HFFc6 (cell line): Measurements from ENCODE around the gene MAPKAP1. TPM values are rescaled to one million over a fixed set of nuclear protein-coding genes. Genes with fewer than 3 reads are reported as not detected.

ENCODE experiments used
- DNase-seq: peaks from one replicate; pipeline ENCODE4 v3.0.0-alpha.2; 2018
- H3K27ac Mint-ChIP-seq: 2 replicates; pipeline ENCODE4 v1.8.0; 2020; ENCODE audit warnings: mild to moderate bottlenecking, mixed read lengths
- H3K27me3 Mint-ChIP-seq: 2 replicates; pipeline ENCODE4 v1.8.0; 2021; ENCODE audit warnings: mild to moderate bottlenecking, moderate library complexity, mixed read lengths; ENCODE audit not compliant: insufficient read depth
- H3K36me3 Mint-ChIP-seq: 2 replicates; pipeline ENCODE4 v1.8.0; 2021; ENCODE audit warnings: low read depth, mixed read lengths
- H3K4me1 Mint-ChIP-seq: 2 replicates; pipeline ENCODE4 v1.8.0; 2020; ENCODE audit warnings: low read depth, mixed read lengths
- H3K4me3 Mint-ChIP-seq: 2 replicates; pipeline ENCODE4 v1.8.0; 2020; ENCODE audit warnings: mild to moderate bottlenecking, moderate library complexity, mixed read lengths
- H3K9me3 Mint-ChIP-seq: 2 replicates; pipeline ENCODE4 v1.8.0; 2020; ENCODE audit warnings: mild to moderate bottlenecking, mixed read lengths
- CTCF ChIP-seq: fragments of 200-600 bp; sonication (generic); IDR thresholded peaks from 2 replicates; pipeline ENCODE4 v1.5.0; 2021; ENCODE audit warnings: antibody characterized with exemption, mild to moderate bottlenecking
- long read RNA-seq: library from polyadenylated mRNA; unstranded; transcript quantifications from one replicate; pipeline ENCODE4 v2.0.0, GENCODE V29; 2019
- total RNA-seq, 6 experiments: library from RNA; stranded (reverse); fragmentation: NEBNext Ultra II Directional; extraction: Animal tissue kit (Norgen Biotek cat#: 25700); gene quantifications; 2 replicates in 1 of 6; 3 replicates in 5 of 6; pipeline ENCODE4 v1.2.3, GENCODE V29; 2021

The MAPKAP1 gene
- 100 to 1,000 TPM; 115 to 167 (median 130) TPM for total RNA-seq
- long read RNA-seq, partial matches to known transcripts: 15 of 32 reads
- long read RNA-seq, other reads (novel, unspliced or antisense): 10 of 32 reads

DNA sequence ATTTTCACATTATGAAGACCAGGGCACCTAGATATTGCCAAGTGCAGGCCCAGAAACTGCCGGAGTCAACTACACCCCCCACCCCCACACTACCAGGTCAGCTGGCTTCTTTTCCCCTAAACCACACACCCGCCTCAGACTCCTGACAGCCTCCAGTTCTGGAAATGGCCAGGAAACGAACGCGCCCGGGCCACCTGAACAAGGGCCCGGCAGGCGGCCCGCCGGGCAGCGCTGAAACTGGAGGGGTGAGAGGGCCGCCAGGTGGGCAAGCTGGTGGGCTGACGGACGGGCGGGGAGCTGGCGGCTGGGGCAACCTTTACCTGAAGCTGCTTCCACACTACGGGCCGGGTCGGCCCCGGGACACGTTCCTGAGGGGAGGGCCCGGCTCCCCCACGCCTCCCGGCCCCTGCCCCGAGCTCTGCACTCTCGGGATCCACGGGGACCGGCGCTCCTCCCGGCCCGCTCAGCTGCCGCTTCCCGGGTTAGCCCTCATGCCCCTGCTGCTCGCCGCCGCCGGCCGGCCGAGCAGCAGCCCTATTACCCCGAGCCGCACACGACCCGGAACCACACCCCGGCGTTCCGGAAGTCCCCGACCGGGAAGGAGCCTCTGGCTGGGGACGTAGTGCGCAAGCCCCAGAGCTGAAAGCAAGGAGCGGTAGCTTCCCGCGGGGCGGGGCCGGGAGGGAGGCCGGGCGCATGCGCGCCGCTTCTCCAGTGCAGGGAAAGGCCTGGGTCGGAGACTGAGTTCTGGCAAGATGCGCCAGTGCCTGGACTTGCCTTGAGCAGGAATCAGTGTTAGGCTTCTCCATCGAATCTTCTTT lies at the start of gene MAPKAP1:
Gene MAPKAP1, minus strand, starts transcription at position 558 of the 821 bp plus-strand sequence. CDS start 34,634 bp downstream, outside the sequence.
- Mint-ChIP-seq H3K4me3 (peak within 1 kb of the TSS; percentile 93), H3K4me1 (peaks cover 36% of the 10 kb centered on the region), H3K27ac (peak within 1 kb of the TSS; percentile 88), H3K27me3 (peaks cover 3% of the 10 kb centered on the region; the same call in 1 of the 2 replicates), H3K9me3 (no peaks in the 10 kb centered on the region), H3K36me3 (peaks cover 15% of the 10 kb centered on the region; the same call in 1 of the 2 replicates)
- TF ChIP-seq CTCF: no peak
- peak; percentile 93 for DNase-seq

- TF ChIP-seq CTCF: no peak
- no peaks in the 10 kb centered on the region for H3K27me3 Mint-ChIP-seq
- H3K9me3 Mint-ChIP-seq: no peaks in the 10 kb centered on the region
- peaks cover 22% of the 10 kb centered on the region for H3K36me3 Mint-ChIP-seq
- H3K4me3 Mint-ChIP-seq: no peak overlapping the region
- DNase-seq: no peak
- H3K4me1 Mint-ChIP-seq: peaks cover 75% of the 10 kb centered on the region
- H3K27ac Mint-ChIP-seq: no peak overlapping the region
These were observed 49.5 kb upstream of the MAPKAP1 start for GRCh38 chr9:125756518-125756917.

- TF ChIP-seq CTCF: no peak
- Mint-ChIP-seq H3K4me3 (no peak overlapping the region), H3K27me3 (no peaks in the 10 kb centered on the region), H3K9me3 (no peaks in the 10 kb centered on the region), H3K27ac (no peak overlapping the region), H3K4me1 (peaks cover 82% of the 10 kb centered on the region), H3K36me3 (peaks cover 31% of the 10 kb centered on the region)
- DNase-seq: no peak
These were observed 48.3 kb upstream of the MAPKAP1 start for GRCh38 chr9:125755340-125755739.

DNA sequence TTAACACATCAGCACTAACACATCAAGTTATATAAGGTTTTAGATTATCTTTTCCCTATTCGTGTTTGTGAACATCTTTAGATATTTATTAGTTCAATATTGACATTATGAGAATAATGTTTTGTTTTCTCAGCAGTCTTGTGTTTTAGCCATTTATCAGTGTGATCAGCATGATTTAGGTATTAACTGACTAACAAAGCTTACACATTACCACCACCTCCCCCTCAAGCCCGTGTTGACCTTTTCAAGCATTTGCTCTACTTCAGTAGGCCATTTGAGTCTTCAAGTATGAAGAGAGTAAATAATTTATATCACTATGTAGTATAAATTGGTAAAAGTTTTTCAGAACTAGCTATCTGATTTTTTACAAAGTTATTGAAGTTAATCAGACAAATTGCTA lies 47.1 kb upstream of the MAPKAP1 start:
- no peak for DNase-seq
- H3K27me3 Mint-ChIP-seq: no peaks in the 10 kb centered on the region
- no peak overlapping the region for H3K4me3 Mint-ChIP-seq
- no peak overlapping the region for H3K27ac Mint-ChIP-seq
- peaks cover 83% of the 10 kb centered on the region for H3K4me1 Mint-ChIP-seq
- H3K9me3 Mint-ChIP-seq: no peaks in the 10 kb centered on the region
- peaks cover 40% of the 10 kb centered on the region for H3K36me3 Mint-ChIP-seq
- TF ChIP-seq CTCF: no peak

DNA sequence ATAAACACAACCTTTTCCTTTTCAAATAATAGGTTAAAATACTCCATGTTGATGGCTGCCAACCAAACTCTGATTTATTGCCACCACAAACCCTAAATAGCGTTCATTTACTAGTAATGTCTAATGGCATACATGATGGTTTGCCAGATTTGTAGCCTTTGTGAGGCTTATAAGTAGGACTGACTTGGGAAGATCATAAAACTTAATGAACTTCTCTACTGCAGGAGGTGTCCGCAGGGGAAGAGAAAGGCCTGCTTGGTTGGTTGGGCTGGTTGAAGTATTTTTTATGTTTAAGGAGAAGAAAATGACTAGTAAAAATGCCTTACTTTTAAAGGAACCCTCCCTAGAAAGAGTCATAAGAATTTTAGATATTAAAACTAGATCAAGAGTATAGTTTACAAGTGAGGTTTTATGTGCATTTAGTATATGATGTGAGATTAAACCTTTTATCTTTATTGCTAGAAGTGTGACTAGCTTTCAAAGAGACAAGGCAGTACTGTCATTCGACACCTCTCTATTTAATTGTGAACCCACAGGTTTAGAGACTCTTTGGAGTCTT lies 45.1 kb upstream of the MAPKAP1 start:
- no peak for TF ChIP-seq CTCF
- H3K9me3 Mint-ChIP-seq: no peaks in the 10 kb centered on the region
- H3K4me1 Mint-ChIP-seq: peaks cover 73% of the 10 kb centered on the region
- H3K36me3 Mint-ChIP-seq: peaks cover 48% of the 10 kb centered on the region
- H3K27me3 Mint-ChIP-seq: peaks cover 1% of the 10 kb centered on the region; the same call in 1 of the 2 replicates
- peak overlapping the region; percentile 42; the same call in 1 of the 2 replicates for H3K27ac Mint-ChIP-seq
- peak overlapping the region; percentile 43; the same call in 1 of the 2 replicates for H3K4me3 Mint-ChIP-seq
- DNase-seq: no peak
